HG03439 (cell line): Measurements from ENCODE around the gene GLB1L3.
A peak's percentile ranks its signal among the peaks of the same experiment; 100 is the strongest.

Source experiments
- ATAC-seq: cut with Tn5 transposase; IDR thresholded peaks from one replicate; pipeline ENCODE4 v1.9.1; 2021; ENCODE audit warnings: mild to moderate bottlenecking, moderate library complexity; ENCODE audit not compliant: unreplicated experiment

The GLB1L3 gene, protein sequence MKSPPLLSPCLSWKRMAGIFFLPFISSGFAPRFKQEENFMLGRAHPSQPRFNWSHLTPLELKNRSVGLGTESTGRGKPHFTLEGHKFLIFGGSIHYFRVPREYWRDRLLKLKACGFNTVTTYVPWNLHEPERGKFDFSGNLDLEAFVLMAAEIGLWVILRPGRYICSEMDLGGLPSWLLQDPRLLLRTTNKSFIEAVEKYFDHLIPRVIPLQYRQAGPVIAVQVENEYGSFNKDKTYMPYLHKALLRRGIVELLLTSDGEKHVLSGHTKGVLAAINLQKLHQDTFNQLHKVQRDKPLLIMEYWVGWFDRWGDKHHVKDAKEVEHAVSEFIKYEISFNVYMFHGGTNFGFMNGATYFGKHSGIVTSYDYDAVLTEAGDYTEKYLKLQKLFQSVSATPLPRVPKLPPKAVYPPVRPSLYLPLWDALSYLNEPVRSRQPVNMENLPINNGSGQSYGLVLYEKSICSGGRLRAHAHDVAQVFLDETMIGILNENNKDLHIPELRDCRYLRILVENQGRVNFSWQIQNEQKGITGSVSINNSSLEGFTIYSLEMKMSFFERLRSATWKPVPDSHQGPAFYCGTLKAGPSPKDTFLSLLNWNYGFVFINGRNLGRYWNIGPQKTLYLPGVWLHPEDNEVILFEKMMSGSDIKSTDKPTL

DNA sequence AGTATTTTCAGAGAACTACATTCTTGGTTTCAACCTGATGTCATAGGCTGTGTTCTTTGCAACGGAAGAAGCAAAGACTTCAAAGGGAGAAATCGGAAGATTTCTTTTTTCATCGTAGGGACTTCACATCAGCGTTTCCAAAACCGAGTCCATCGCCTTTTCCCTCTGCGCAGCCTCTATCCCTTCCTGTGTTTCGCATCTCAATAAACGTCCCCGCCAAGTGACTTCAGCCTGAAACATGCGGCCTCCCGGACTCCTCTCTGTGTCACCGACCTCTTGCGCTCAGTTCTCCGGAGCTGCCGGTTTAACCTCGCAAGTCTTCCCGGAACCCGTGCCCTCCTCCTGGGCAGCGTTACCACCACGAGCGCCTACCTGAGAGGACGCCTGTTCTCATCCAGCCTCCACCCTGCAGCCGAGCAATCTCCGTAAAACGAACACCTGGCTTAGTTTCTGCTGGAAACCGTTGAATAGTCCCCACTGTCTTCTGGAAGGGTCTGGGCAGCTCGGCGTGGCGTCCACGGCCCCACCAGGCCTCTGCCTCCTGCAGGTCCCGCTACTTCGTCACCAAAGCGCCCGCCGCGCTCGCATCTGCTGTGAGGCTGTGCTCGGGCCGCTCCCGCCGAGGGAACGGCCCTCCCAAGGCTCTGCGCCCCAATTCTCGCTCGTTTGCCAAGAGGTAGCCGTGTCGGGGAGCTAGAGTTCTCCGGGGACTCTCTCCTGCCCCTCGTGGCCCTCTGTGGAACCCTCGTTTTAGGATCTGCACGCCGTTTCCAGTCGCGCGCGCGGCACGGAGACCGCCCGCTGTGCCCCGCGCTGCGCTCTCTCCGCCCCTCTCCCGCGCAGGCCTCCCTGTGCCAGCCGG, at the start of gene GLB1L3:
Gene GLB1L3, plus strand, starts transcription at position 846 of the 862 bp plus-strand sequence. CDS start 362 bp downstream, outside the sequence.
- no peak for ATAC-seq

DNA sequence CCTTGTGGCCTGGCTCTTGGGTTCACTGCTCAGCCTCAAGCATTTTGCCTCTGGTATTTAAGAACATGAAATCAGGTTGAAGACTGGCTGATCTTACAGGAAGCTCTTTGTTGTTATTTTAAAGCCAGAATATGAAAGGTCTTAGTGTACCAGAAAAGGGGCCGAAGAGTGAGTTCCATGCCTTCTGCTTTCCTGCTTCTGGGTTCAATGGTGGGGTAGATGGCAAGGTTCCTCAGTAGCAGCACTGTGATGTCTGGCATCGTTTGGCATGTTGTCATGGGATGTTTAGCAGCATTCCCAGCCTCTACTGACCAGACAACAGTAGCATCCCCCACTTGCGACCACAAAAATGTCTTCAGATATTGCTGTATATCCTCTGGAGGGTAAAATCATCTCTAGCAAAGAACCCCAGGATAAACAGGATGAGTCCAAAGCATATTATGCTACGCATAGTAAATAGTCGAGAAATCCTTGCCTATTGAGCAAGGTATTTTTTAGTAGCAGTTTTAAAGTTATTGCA, 49.3 kb upstream of the GLB1L3 start:
- no peak for ATAC-seq

DNA sequence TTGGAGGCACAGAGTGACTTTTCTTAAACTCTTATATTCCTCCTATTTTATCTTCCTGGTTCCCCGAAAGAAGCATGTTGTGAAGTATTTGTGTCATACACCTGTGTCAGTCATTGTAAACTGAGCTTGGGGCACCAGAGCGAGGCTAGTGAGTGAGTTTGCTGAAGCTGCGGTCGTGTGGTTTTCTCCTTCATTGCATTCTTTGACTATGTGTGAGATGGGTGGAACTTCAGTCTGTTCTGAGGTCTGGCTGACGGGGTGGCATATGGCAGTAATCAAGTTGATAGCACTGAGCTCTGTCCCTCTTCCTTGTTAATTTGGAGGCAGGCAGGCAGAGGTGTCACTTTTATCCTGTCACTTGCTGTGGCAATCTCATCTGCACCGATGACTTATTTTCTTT, 47.6 kb upstream of the GLB1L3 start:
- ATAC-seq: peak; percentile 43

DNA sequence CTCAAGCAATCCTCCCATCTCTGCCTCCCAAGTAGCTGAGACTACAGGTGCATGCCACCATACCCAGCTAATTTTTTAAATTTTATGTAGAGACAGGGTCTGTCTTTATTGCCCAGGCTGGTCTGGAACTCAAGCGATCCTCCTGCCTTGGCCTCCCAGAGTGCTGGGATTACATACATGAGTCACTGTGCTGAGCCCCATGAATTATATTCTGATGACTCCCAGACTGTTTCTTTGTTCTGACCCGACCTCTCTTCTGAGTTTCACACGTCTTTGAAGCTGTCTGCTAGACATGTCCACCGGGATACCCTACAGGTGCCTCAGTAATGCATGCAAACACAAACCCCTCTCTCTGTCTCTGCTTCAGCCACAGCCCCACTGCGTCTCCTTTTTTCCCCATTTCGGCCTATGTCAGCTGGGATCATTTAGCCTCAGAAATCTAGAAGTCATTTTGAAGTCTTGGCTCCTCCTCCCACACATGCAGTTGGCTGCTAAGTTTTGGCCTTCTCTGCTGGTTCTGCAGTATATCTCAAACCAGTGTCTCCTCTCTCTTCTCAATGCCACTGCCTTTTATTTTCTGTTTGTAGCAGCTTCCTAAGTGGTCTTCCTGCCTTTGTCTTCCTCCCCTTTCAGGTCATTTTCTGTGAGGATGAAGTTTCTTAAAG, 46.9 kb upstream of the GLB1L3 start:
- no peak for ATAC-seq

DNA sequence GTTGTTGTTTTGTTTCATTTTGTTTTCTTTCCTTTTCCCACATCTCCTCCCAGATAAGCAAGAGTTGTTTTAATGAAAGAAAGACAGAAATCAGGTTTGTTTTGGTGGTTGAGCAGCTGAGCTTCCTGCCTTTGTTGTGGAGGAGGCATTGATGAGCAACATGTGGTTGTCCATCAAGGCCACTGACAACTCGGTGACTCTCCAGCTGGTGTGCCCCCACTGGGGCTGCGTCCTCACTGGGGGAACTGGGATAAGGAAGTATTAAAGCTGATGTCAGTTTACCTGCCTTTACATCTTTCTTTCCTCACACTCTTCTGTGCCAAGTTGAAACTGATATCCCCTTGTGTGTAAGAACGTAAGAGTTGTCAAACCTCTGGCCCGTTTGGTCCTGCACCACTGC, 45.8 kb upstream of the GLB1L3 start:
- no peak for ATAC-seq

DNA sequence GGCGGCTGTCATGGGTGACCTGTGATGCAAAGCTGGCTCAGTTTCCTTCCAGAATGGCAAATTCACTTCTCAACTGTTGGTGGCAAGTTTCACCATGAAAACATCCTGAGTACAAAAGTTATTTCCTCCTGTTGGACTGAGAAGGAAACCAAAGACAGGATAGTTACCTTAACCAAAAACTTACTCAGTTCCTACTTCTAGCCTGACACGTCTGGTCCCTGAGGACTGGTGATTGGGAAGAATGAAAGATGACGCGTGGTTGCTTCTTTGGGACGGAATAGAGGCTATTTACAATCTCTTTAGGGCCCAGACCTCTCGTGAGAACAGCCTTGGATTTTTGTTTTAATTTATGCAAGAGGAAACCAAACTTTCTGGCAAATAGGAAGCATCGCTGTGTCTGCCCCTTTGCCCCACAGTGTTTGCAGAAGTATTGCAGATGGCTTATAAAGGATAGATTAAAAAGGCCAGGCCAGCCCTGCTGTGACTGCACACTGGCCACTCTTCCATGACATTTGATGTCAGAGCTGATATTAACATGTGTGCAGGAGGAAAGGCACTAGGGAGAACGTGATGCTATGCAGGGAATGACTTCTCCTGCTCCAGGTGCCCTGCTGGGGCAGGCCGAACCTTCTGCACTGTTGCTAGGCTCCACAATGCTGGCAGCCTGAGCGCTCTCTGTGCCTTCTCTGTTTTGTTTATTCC, 44.1 kb upstream of the GLB1L3 start:
- no peak for ATAC-seq

DNA sequence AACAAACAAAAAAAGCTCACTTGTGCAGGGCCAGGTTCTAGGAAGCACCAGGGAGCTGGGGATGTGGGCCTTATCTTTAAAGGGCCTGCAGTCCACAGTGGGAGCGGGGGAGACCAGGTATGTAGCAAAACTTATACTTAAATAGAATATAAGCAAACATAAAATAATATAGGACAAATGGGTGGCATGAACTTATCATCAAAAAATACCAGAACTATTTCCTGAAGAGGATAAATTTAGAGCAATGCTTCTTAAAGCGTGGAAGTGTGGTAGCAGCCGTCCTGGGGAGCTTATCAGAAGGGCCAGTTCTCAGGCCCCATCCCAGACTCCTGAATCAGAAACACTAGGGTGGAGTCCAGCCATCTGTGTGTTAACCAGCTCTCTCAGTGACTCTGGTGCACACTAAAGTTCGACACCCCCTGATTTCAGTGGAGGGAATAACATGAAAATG, 42.4 kb upstream of the GLB1L3 start:
- no peak for ATAC-seq

DNA sequence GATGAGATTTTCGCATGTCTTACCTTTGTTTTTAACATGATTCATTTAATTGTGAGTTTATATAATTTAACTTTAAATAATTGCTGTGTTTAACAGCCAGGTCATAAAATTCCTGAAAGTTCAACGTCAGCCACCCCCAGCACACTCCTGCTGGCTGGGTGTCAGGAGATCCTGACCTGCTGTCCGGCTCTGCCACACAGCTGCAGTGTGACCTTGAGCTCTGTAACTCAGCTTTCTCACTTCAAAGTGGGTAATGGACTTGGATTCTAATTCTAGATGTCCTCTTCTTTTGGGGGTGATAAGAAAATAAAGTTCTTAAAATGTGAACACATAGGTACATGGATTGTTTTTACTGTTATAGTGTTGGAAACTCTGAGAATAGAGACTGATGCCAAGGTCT, 40.8 kb upstream of the GLB1L3 start:
- ATAC-seq: no peak

DNA sequence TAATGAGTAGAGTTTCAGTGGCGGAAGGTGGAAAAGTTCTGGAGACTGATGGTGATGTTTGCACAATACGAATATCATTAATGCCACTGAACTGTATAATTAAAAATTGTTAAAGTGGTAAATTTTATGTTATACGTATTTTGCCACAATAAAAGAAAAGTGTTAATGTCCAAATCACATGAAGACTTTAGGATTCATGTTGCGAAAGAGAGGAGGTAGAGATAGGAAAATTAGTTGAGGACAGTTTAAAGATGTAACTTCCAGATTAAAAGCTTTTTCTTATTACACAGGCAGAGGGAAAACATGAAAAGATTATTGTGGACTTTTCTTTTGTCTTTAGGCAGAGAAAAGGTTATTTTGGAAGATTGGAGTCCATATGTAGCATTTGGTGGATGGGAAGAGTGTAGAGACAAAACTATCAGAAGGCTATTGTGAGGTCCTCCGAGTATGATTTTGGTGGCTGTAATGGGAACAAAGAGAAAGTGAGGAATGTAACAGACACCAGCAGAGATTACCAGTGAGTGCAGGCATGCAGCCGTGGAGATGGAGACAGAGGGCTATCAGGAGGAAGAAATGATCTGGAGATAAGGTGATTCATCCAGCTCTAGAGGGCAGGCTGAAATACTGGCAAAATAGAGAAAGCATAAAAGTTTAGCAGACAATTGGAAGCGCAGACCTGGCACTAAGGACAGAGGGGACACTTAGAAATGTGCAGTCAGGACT, 39.2 kb upstream of the GLB1L3 start:
- no peak for ATAC-seq

DNA sequence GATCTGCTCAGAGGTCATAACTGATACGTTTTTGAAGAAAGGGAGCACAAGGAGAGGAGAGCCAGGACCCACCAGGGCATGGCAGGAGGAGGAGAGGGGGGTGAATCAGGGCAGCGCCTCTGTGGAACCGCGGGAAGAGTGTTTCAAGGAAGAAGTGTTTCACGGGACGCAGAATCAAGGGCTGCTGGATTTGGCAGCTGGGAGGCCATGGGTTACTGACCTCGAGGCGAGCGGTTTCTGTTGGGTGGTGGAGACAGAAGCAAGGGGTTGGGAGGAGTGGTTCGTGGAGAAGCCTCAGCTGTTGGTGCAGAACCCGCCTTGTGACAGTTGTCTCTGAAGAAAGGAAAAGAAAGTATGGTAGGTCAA, 38.6 kb upstream of the GLB1L3 start:
- ATAC-seq: no peak

DNA sequence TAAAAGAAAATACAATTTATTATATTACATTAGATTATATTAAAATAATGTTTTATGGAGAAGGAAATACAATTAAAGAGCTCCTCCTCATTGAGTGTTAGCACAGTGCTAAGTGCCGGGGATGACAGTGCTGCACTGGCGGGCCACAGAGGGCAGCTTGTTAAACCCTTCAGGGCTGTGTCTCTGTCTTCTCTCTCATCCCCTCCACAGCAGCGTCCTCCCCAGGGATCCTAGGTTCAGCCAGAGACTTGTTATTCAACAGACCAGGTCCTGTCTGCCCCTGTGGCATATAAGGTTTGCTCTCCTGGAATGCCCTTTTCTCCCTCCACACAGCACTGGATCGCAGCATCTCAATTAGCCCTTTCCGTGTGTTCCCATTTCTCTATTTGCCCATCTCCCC, 37.2 kb upstream of the GLB1L3 start:
- no peak for ATAC-seq

DNA sequence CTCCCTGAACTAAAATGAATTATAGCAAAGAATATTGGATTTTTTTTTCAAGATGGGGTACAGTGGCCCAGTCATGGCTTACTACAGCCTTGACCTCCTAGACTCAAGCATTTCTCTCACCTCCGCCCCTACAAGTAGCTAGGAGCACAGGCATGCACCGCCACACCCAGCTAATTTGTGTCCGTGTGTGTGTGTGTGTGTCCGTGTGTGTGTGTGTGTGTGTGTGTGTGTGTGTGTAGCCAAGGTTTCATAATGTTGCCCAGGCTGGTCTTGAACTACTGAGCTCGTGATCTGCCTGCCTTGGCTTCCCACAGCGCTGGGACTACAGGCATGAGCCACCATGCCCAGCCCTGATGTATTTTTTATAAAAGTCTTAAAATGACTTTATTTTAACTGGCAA, 35.6 kb upstream of the GLB1L3 start:
- no peak for ATAC-seq

DNA sequence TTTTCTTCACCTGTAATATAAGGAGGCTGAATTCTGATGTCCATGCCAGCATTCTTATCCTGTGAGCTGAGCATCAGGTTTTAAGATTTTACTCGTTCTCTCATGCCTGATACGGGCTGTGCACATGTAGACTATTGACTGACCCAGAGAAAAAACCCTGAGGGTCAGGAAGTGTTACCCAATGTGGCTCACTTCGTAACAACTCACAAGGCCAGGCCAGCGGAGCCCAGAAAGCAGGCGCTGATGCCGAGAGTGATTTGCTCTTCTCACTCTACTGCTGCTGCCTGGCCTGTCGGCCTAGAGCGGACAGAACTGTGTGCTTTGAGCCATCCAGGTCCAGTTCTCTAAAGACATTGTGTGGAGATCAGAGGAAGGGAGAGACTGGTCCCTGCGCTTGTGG, 33.8 kb upstream of the GLB1L3 start:
- no peak for ATAC-seq

DNA sequence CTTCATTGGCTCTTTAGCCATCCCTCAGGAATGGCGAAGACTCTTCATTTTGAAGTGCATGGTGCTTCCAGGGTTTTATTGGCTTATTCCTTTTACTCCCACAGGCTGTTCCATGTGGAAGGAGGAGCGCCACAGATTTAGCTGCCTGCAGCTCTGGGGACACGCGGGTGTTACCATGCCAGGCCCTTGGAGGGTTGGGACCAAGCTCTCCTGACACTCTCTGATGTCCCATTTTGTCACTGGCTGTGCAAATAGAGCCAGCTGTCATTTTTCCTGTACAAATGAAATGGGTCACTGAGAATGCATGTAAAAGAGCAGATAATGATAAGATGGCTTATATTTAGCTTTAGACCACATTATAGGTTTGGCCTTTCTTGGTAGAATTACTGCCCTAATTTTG, 32.3 kb upstream of the GLB1L3 start:
- no peak for ATAC-seq

DNA sequence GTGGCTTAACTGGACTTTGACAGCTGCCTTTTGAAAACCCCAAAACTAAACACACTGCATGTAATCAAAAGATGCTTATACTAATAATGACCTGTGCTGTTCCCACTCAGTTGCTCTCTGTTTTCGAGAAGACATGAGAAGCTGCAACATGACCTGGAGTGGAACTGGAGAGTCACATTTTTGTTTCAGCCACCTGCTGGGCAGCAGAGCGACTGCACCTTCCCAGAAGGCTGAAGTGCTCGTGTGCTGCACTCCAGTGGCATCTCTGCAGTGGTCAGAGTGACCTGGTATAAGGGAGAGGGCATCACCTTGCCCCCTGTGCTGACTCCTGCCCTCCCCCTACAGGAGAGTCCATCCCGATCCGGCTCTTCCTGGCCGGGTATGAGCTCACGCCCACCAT, 31.6 kb upstream of the GLB1L3 start:
- peak; percentile 74 for ATAC-seq

DNA sequence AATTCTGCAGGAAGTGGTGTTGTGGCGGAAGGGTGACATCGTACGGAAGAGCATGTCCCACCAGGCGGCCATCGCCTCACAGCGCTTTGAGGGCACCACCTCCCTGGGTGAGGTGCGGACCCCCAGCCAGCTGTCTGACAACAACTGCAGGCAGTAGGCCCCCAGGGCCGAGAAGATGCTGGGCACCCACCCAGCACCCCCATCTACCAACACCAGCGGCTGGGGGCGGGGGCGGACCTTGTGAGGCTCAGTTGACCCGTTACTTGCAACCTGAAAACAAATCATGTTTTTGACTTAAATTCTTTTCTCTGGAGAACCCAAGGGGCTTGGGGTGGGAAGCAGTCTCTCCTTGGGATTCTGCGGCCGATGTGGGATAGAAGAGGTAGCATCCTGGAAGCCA, 30.7 kb upstream of the GLB1L3 start:
- ATAC-seq: no peak

DNA sequence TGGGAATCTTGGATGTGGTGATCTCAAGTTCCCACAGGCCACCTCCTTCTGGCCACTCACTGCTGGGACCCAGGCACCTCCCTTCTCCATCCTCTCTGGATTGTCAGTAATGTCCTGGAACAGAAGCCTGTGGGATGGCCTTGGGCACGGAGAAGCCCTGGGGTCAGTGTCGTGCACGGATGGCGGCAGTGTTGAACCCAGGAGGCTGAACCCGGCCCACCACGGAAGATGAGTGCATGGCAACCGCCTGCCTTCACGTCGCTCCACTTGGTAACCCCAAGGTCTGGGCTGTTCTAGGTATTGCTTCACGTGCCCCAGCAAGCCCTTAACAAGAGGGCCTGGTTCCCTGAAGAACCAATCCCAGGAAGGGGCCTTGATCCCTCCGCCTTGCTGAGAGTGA, 30.1 kb upstream of the GLB1L3 start:
- ATAC-seq: no peak

DNA sequence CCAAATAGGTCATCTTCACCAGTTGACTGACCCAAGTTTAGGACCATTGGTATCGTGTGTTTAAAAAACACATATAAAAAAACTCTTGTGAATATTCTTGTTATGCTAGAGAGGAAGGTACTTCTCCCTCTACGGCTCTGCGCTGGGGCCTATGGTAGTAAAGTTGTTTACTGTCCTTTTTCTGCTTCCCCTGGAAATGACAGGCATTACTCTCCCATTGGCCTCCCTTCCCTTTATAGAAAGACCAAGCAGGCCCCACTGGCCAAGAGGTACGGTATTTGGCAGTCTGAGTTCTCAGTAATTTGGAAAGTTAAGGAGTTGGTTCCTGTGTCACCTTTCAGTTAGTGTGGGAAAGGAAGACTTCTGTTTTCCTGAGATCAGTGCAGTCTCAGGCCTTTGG, 29.5 kb upstream of the GLB1L3 start:
- no peak for ATAC-seq

DNA sequence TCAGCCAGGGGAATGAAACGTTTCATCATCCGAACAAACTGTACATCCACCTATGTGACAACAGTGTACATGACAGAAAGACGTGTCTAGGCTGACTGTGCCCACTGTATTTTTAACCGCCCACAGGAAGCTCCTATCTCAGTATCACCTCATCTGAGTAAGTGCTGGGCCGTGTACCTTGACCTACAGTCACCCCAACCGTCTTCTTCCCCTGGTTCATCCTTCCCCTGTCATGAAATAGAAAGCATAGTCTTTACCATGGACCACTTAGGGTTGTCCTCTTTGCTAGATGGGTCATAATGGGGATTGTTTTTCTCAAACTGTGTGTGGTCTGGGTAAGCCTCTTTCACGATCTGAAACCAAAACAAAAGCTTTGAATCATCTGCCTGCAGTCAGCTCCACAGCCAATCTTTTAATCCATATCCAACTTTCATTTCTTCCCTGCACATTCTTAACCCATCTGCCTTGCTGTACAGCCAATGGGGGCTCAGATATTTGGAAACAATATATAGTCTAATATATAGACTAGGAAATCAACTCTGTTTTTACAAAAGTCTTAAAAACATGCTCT, 27.2 kb upstream of the GLB1L3 start:
- ATAC-seq: no peak
